NCI-H446 (cell line): ENCODE data around the gene ZXDB.
"Not testable (repeated sequence)": the region's sequence is repeated elsewhere in the genome, so short reads cannot be mapped to it uniquely, and the experiment has no call there.

ENCODE experiments used
- DNase-seq, 2 experiments: peaks; one replicate each; lab custom pipeline; 2025; lab: John Stamatoyannopoulos, UW

ZXDB gene

DNA sequence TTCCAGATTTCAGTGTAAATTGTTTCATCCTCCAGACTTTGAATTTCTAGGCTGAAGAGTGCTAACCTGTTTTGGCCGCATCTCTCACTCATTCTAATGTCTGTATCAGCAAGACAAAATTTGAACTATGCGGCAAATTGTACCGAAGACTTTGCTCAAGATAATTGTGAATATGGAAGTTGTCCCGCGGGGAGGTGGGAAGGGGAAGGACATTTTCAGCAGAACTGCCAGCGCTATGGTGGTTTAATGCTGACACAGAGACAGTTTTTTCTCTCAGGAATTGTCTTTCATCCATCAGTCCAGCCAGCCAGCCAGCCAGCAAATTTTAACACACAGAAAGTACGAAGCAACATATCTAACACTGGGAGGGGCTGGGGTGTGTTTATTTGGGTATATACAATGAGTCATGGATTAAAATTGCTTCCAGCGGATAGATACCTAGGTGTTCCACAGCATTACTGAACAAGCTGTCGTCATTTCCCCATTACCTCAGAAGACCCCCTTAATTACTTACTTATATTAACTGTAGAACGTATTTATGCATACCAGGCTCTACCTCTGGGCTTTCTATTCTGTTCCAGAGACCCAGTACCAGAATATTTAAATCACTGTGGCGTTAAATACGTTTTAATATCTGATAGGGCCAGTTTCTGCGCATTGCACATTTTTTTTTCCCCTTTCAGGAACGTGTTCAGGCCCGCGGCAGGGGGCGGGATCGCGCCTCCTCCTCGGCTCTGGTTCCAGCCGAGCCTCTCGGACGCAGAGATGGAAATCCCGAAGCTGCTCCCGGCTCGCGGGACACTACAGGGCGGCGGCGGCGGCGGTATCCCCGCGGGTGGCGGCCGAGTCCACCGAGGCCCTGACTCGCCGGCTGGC, at the start of gene ZXDB:
Gene ZXDB (plus strand): TSS at position 728 of the 876 bp plus-strand sequence. CDS start 38 bp downstream, at position 766.
- not testable (repeated sequence) for DNase-seq

GRCh38 chrX:57565198-57565597, 26.6 kb upstream of the ZXDB start:
- no peak for DNase-seq

GRCh38 chrX:57573754-57574153, 18.1 kb upstream of the ZXDB start:
- DNase-seq = peak in 1 of 2 experiments; percentile 9

DNA sequence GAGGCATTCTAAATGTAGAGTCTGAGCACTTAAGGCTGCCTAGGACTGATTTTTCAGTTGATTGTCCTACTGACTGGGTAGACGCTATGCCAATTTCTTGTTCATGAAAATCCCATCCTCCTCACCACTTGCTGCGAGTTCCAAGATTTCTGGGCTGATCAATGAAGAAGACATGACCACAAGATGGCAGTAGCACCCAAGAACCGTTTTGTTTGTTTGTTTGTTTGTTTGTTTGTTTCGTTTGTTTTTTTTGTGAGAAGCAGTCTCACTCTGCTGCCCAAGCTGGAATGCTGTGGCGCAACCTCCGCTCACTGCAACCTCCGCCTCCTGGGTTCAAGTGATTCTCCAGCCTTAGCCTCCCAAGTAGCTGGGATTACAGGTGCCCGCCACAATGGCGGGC, 8.9 kb upstream of the ZXDB start:
- DNase-seq = not testable (repeated sequence)

DNA sequence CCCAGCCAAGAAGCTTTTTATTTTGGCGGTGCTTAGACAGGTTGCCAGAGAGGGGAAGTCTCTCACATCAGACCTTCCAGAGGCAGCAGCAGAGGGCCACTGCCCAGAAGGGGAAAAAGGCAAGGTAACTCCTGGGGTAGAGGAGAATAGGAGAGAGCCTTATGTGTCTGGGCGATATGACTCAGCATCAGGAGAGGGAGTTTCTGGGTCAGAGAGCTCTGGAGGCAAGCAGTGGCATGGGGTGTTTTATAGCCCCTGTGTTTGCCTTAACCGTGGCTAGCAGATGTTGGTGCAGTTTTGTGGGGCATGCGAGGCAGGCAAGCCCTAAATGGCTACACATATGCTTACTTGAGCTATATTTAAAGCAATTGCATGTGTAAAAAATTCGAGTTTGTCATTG, 8.3 kb upstream of the ZXDB start:
- no peak for DNase-seq

DNA sequence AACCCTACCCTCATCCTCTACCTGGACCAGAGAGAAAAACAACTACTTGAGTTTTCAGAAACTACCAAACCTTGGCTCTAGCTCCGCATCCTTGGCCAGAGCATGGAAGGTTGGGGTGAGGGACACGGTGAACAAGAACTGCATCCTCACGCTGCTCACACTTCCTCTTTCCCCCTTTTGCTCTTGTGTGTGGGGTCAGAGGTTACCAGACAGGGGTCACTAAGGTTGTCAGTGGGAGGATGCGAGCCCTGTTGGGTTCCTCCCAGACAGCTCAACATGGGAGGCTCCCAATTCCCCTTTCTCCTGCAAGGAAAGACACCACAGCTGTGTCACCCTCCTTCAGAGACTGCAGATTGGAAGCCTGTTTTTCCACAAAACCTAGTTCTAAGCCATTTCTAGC, 5.5 kb upstream of the ZXDB start:
- DNase-seq = no peak

- no peak for DNase-seq
Measured at GRCh38 chrX:57587062-57587461, 4.7 kb upstream of the ZXDB start.

DNA sequence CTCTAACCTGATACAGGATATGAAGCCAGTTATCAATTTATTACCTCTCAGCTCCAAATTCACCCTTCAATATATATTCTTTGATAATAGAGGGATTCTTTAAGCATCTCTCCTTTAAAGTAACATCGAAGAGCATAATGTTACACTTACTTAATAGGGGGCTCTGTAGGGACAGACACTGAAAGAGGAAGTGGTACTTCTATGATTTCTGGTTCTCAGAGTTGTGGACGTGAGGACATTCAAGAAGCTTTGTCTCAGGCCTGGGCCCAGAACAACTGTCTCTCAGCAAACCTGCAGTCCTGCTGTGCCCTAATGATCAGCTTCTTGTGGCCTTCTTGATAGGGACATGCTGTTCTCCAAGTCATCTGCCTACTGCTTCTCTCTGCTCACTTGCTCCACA, 4.2 kb upstream of the ZXDB start:
- no peak for DNase-seq

GRCh38 chrX:57592160-57592893, 516 bp downstream of the ZXDB start:
- DNase-seq = not testable (repeated sequence)

DNA sequence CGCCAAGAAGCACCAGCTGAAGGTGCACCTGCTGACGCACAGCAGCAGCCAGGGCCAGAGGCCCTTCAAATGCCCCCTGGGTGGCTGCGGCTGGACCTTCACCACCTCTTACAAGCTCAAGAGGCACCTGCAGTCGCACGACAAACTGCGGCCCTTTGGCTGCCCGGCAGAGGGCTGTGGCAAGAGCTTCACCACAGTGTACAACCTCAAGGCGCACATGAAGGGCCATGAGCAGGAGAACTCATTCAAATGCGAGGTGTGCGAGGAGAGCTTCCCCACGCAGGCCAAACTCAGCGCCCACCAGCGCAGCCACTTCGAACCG, 1.0 kb downstream of the ZXDB start:
- not testable (repeated sequence) for DNase-seq

GRCh38 chrX:57595381-57595811, 3.6 kb downstream of the ZXDB start:
- no peak for DNase-seq

DNA sequence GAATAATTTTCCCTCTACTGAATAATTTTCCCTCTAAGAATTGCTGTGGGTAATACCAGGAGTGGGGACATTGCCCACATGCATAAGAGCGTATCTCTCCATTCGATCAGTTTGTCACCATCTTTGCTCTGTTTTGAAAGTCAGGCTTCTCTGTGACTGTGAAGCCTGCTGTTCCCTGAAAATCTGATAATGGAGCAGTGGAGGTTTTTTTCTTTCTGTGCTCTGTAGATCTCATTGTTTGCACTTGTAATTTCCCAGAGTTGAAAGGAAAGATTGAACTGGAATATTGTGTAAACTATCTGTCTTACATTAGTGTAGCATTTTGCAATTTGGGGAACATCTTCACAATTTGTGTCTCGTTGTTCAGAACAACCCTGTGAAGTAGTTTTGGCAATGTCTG, 4.3 kb downstream of the ZXDB start:
- DNase-seq = no peak

- DNase-seq = no peak
Measured at GRCh38 chrX:57596516-57596915, 4.7 kb downstream of the ZXDB start.

GRCh38 chrX:57607295-57608187, 15.7 kb downstream of the ZXDB start:
- DNase-seq = no peak

GRCh38 chrX:57613351-57613750, 21.5 kb downstream of the ZXDB start:
- DNase-seq = not testable (repeated sequence)

DNA sequence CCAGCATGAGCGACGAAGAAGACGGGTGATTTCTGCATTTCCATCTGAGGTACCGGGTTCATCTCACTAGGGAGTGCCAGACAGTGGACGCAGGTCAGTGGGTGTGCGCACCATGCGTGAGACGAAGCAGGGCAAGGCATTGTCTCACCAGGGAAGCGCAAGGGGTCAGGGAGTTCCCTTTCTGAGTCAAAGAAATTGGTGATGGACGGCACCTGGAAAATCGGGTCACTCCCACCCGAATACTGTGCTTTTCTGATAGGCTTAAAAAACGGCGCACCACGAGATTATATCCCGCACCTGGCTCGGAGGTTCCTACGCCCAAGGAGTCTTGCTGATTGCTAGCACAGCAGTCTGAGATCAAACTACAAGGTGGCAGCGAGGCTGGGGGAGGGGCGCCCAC, 37.6 kb downstream of the ZXDB start:
- not testable (repeated sequence) for DNase-seq

GRCh38 chrX:57640674-57641016, 48.8 kb downstream of the ZXDB start:
- no peak for DNase-seq

- no peak for DNase-seq
Measured at GRCh38 chrX:57641338-57641737, 49.5 kb downstream of the ZXDB start.

DNA sequence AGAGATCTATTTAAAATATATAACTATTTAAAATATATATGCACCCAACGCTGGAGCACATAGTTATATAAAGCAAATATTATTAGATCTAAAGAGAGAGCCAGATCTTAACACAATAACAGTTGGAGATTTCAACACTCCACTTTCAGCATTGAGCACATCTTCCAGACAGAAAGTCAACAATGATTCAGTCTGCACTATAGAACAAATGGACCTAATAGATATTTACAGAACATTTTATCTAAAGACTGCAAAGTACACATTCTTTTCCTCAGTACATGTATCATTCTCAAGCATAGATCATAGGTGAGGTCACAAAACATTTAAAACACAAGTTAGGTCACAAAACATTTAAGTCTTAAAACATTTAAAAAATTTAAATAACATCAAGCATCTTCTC, 51.9 kb downstream of the ZXDB start:
- DNase-seq = no peak

DNA sequence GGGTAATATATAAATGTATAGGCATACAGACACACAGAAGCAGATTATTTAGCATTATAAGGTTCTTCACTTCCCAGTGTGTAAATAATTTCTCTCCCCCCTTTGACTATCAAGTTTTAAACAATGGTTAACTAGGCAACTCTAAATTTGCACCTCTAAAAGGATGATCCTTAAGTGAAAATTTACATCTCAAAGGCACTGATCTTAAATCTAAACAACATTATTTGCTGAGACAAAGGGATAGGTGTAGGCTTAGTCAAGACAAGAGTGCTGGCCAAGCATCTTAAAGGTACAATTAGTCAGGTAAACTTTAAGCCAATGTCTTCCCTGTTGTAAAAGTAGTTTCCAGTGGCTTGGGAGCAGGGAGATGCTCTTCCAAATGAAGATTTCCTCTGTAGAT, 55.2 kb downstream of the ZXDB start:
- no peak for DNase-seq
